Tibial nerve (tissue), 3 donors: ENCODE data around the gene CCDC92.

ENCODE experiments used
- POLR2A ChIP-seq, 2 donors: fragments of 450-650 bp; IDR thresholded peaks; one replicate each; pipeline ENCODE4 v1.6.1; 2017; ENCODE audit warnings: antibody characterized with exemption in 2 of 2, mild to moderate bottlenecking in 2 of 2, moderate library complexity in 2 of 2
- TF ChIP-seq, protein P1 (sequence below), 5 experiments: fragments of 200-600 bp in 3 of 5; fragments of 450-650 bp in 2 of 5; sonication (generic) in 3 of 5; IDR thresholded peaks; one replicate each; pipeline ENCODE4 v1.5.1; 2016 to 2019; ENCODE audit warnings: antibody characterized with exemption in 5 of 5, mild to moderate bottlenecking in 3 of 5, moderate library complexity in 2 of 5

DNA sequence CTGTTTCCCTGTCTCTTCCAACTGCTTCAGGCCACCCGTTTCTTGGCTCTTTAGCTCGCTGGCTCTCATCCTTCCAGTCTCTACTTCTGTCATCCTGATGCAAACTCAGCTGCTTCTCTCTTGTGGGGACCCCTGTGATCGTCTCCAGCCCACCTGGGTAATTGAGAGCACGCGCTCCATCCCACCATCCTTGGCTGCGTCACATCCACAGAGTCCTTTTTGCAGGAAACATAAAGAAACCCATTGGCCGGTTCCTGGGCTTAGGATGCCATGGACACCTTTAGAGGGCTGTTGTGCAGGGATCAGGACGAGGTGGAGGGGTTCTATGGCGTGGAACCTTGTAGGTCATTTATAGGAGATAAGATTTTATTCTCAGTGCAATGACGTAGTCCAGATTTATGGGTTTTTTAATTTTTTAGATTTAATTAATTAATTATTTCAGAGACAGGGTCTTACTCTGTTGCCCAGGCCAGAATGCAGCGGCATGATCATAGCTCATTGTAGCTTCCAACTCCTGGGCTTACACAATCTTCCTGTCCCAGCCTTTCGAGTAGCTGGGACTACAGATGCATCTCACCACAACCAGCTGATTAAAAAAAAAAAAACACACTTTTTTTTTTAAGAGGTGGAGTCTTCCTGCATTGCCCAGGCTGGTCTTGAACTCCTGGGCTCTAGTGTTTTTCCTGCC lies 82.6 kb downstream of the CCDC92 start:
- TF ChIP-seq, protein P1, sequence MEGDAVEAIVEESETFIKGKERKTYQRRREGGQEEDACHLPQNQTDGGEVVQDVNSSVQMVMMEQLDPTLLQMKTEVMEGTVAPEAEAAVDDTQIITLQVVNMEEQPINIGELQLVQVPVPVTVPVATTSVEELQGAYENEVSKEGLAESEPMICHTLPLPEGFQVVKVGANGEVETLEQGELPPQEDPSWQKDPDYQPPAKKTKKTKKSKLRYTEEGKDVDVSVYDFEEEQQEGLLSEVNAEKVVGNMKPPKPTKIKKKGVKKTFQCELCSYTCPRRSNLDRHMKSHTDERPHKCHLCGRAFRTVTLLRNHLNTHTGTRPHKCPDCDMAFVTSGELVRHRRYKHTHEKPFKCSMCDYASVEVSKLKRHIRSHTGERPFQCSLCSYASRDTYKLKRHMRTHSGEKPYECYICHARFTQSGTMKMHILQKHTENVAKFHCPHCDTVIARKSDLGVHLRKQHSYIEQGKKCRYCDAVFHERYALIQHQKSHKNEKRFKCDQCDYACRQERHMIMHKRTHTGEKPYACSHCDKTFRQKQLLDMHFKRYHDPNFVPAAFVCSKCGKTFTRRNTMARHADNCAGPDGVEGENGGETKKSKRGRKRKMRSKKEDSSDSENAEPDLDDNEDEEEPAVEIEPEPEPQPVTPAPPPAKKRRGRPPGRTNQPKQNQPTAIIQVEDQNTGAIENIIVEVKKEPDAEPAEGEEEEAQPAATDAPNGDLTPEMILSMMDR (IDR thresholded peaks at IDR 0.05): no peak
- no peak for TF ChIP-seq POLR2A (IDR thresholded peaks at IDR 0.05)
